Measurements from ENCODE around the gene CAP2.

CAP2 gene

DNA sequence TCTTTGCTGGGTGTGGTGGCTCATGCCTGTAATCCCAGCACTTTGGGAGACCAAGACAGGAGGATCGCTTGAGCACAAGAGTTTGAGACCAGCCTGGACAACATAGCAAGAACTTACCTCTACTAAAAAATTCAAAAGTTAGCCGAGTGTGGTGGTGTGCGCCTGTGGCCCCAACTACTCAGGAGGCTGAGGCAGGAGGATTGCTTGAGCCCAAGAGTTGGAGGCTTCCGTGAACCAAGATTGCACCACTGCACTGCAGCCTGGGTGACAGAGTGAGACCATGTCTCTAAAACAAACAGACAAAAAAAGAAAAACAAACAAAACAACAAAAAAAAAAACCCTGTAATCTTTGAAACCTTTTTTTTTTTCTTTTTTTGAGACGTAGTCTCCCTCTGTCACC, 67.5 kb downstream of the CAP2 start:
- DNase-seq (ENCODE audit: low spot score) = no peak
- ChIA-PET CTCF (no interaction called here), POLR2A (ENCODE audit: low non-redundant PET) (interaction anchor here (0.7 kb wide), 1 partner anchor 459 kb away, joined by 5 read pairs; no protein-coding TSS in a partner anchor)
- no peak for TF ChIP-seq CTCF (conservative IDR thresholded peaks at IDR 0.05; ENCODE audit: low read depth)
- no peak overlapping the region for H3K27ac ChIP-seq

DNA sequence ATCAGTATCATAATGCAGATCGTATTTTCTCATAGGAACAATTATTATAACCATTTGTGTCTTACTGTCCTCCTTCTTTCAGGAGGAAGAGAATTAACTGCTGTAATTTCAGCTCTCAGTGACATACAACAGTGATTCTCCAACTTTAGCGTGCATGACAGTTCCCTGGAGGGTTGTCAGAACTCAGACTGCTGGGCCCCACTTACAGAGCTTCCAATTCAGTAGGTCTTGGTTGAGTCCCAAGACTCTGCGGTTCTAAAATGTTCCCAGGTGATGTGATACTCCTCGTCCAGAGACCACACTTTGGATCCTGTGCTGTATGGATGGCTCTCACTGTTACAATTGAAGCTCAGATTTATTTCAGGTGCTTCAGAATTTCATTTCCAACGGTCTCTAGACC, 72.8 kb downstream of the CAP2 start:
- no peak overlapping the region for H3K27ac ChIP-seq
- POLR2A ChIA-PET (ENCODE audit: low non-redundant PET) = no interaction called here
- DNase-seq (ENCODE audit: low spot score) = no peak
- CTCF ChIA-PET = interaction anchor here (0.6 to 0.7 kb wide), 2 partner anchors 15 to 130 kb away, joined by 3 to 4 read pairs; no protein-coding TSS in a partner anchor
- no peak for TF ChIP-seq CTCF (conservative IDR thresholded peaks at IDR 0.05; ENCODE audit: low read depth)

DNA sequence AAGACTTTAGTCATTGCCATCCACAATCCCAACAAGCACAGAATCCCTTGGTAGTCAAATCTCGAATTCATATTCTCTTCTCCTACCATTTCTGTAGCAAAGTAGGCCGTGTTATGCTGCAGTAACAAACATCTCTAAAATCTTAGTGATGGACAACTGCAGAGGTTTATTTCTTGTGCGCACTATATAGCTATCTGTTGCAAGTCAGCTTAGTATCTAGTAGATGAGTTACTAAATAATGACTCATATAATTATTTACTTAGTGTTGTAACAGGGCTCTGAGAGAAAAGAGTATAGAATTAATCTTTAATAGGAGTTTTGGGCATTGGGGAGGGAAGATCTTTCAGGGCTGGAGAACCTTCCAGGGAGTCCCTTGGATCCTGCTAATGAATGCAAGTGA, 73.3 kb downstream of the CAP2 start:
- POLR2A ChIA-PET (ENCODE audit: low non-redundant PET) = no interaction called here
- DNase-seq (ENCODE audit: low spot score) = peak; percentile 5
- no peak overlapping the region for H3K27ac ChIP-seq
- CTCF ChIA-PET = interaction anchor here (0.6 kb wide), 1 partner anchor 131 kb away, joined by 4 read pairs; no protein-coding TSS in a partner anchor
- no peak for TF ChIP-seq CTCF (conservative IDR thresholded peaks at IDR 0.05; ENCODE audit: low read depth)

DNA sequence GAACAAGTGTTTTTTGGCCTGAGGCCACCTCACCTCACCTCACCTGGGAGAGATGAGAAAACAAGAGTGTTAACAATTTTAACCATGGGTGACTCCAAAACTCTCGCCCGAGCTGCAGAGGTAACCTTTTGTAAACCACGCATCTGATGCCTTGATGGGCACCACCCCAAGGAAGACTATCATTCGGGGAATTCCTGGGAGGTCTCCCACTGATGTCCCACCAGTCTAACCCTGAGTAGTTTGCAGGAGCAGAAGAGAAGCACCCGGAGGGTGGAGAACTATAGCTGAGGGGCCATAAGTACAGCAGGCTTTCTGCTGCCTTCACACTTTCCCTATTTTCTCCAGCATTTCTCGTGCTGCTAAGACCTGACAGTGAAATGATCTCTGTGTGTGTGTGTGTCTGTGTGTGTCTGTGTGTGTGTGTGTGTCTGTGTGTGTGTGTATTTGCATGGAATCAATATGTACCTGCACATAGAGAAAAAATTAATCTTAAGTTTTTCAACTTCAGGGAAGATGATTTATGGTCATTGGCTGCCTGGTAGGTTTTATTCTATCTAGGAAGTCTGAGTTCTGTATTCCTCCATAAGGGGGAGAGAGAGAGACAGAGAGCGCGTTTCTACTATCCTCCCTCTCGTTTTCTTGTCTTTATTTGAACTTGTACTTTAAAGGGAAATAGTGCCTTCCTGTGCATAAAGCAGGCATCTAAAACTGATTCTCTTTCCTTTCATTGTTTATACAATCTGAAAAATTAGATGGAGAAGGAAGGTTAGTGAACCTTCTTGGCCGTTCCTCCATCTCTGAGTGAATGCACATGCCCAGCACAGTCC, 75.8 kb downstream of the CAP2 start:
- CTCF ChIA-PET = interaction anchor here (0.6 kb wide), 1 partner anchor 10 kb away, joined by 3 read pairs; no protein-coding TSS in a partner anchor
- POLR2A ChIA-PET (ENCODE audit: low non-redundant PET) = no interaction called here
- H3K27ac ChIP-seq = no peak overlapping the region
- no peak for DNase-seq (ENCODE audit: low spot score)
- TF ChIP-seq CTCF (conservative IDR thresholded peaks at IDR 0.05; ENCODE audit: low read depth) = no peak

DNA sequence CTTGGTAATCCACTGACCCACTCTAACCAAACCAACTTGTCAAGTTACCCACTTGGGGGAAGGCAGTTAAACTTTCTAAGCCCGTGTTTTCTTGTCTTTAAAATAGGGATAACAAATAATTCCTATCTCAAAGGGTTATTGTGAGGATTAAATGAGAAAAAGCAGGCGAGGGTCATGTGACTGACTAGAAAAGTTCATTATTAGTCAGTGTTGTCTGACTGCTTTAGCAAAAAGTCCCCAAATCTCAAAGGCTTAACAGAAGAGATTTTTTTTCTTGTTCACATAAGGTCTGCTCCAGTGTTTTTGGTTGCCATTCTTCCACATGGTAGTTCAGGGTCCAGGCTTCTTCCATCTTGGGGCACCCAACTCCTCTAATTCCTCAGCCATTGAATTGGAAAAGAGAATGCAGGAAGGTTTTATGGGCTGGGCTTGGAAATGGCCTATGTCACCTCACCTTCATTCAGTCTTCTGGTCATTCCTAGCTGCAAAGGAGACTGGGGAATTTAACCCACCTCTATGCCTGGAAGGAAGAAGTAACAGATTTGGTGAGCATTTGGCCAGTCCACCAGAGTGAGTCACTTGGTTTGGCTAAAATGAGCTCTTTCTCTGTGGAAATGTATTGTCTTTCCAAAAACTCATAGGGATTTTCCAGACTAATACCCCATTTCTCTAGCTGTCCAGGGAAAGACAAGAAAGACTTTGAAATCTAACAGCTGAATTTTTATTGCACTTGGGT, 77.0 kb downstream of the CAP2 start:
- CTCF ChIA-PET = interaction anchor here (0.6 kb wide), 1 partner anchor 1992 kb away, joined by 3 read pairs; no protein-coding TSS in a partner anchor
- DNase-seq (ENCODE audit: low spot score) = no peak

More for the DNA sequence above, 77.0 kb downstream of the CAP2 start:
- POLR2A ChIA-PET (ENCODE audit: low non-redundant PET) = no interaction called here
- no peak for TF ChIP-seq CTCF (conservative IDR thresholded peaks at IDR 0.05; ENCODE audit: low read depth)
- no peak overlapping the region for H3K27ac ChIP-seq

Data from RWPE1 (cell line).